Left ventricle myocardium inferior (tissue), 1 donor: ENCODE data around the gene GTPBP1. TPM values are rescaled to one million over a fixed set of nuclear protein-coding genes. Genes with fewer than 3 reads are reported as not detected.

Experiments
- DNase-seq: peaks from one replicate; pipeline ENCODE4 v3.0.0-alpha.2; 2020
- H3K27ac ChIP-seq: fragments of 200-600 bp; replicated peaks from 2 replicates; pipeline ENCODE4 v1.8.0; 2021
- H3K27me3 ChIP-seq: fragments of 200-600 bp; 2 replicates; pipeline ENCODE4 v1.8.0; 2021; ENCODE audit warnings: low read depth
- H3K36me3 ChIP-seq: fragments of 200-600 bp; 2 replicates; pipeline ENCODE4 v1.8.0; 2021
- H3K4me1 ChIP-seq: fragments of 200-600 bp; 2 replicates; pipeline ENCODE4 v1.8.0; 2021
- H3K4me3 ChIP-seq: fragments of 200-600 bp; 2 replicates; pipeline ENCODE4 v1.8.0; 2021; ENCODE audit warnings: mild to moderate bottlenecking, moderate library complexity
- H3K9me3 ChIP-seq: fragments of 200-600 bp; replicated peaks from 2 replicates; pipeline ENCODE4 v1.8.0; 2021
- CTCF ChIP-seq: fragments of 200-600 bp; IDR thresholded peaks from 2 replicates; pipeline ENCODE4 v1.8.0; 2021; ENCODE audit warnings: antibody characterized with exemption, mild to moderate bottlenecking, borderline replicate concordance
- intact Hi-C: fragments of 100-400 bp; cut with micrococcal nuclease; formaldehyde crosslinking; loops from one replicate; pipeline ENCODE4 v1.11.0; 2022
- total RNA-seq: library from RNA; stranded (reverse); fragmentation: NEBNext Ultra II Directional; extraction: Animal tissue kit (Norgen Biotek cat#: 25700); gene quantifications from one replicate; pipeline ENCODE4 v1.2.1, GENCODE V29; 2021
- donor health status: DM: no; HTN: yes; CAD: no; lungs with severe emphysema.

GTPBP1 gene
- total RNA-seq, 1 donor from 2014 or later, result 28.9 TPM

- no peaks in the 10 kb centered on the region for H3K9me3 ChIP-seq
- H3K4me1 ChIP-seq, result peaks cover 51% of the 10 kb centered on the region
Measured at GRCh38 chr22:38781033-38781432, 75.3 kb downstream of the GTPBP1 start.

GRCh38 chr22:38782402-38783094 lies 76.8 kb downstream of the GTPBP1 start:
- DNase-seq, result no peak
- Histone ChIP-seq H3K27me3 (no peaks in the 10 kb centered on the region), H3K36me3 (peaks cover 22% of the 10 kb centered on the region), H3K4me3 (no peak overlapping the region), H3K27ac (peak overlapping the region; percentile 93), H3K4me1 (peaks cover 66% of the 10 kb centered on the region), H3K9me3 (no peaks in the 10 kb centered on the region)
- no peak for TF ChIP-seq CTCF
- intact Hi-C loops, result no loop called here

More at GRCh38 chr22:38781033-38781432, 75.3 kb downstream of the GTPBP1 start:
- Histone ChIP-seq H3K27ac (peak overlapping the region; percentile 93), H3K4me3 (no peak overlapping the region), H3K27me3 (no peaks in the 10 kb centered on the region), H3K36me3 (peaks cover 22% of the 10 kb centered on the region)
- intact Hi-C loops, result no loop called here
- peak; percentile 77 for DNase-seq
- TF ChIP-seq CTCF, result no peak

Other genes starting within 250 kb of the GTPBP1 start
- 6.0 TPM for gene KDELR3, start 237.8 kb upstream of the GTPBP1 start, total RNA-seq
- gene DDX17, start 199.6 kb upstream of the GTPBP1 start, total RNA-seq, result 228 TPM
- 1.0 TPM for gene DMC1, start 135.8 kb upstream of the GTPBP1 start, total RNA-seq
- gene FAM227A, start 49.6 kb upstream of the GTPBP1 start, total RNA-seq, result 1.0 TPM
- 44.4 TPM for gene CBY1, start 49.3 kb upstream of the GTPBP1 start, total RNA-seq
- 66.6 TPM for gene TOMM22, start 24.0 kb upstream of the GTPBP1 start, total RNA-seq
- gene JOSD1, start 5.0 kb upstream of the GTPBP1 start, total RNA-seq, result 18.7 TPM
- 116 TPM for gene SUN2, start 50.1 kb downstream of the GTPBP1 start, total RNA-seq
- gene DNAL4, start 88.2 kb downstream of the GTPBP1 start, total RNA-seq, result 10.0 TPM
- 23.3 TPM for gene NPTXR, start 138.1 kb downstream of the GTPBP1 start, total RNA-seq
- 32.9 TPM for gene CBX6, start 166.3 kb downstream of the GTPBP1 start, total RNA-seq